DMS53 treated with DMSO at 0.1 percent for 48 hours (cell line): ENCODE results near the gene TGFBR3.

Experiments
- DNase-seq: peaks from one replicate; lab custom pipeline; 2025; ENCODE audit not compliant: unreplicated experiment; lab: John Stamatoyannopoulos, UW

Gene TGFBR3

GRCh38 chr1:91803847-91804545 is 82.0 kb downstream of the TGFBR3 start:
- no peak for DNase-seq

- no peak for DNase-seq
Observed at GRCh38 chr1:91803123-91803522, 82.8 kb downstream of the TGFBR3 start.

- DNase-seq: no peak
Observed at GRCh38 chr1:91801496-91802115, 84.3 kb downstream of the TGFBR3 start.

GRCh38 chr1:91799863-91800262 is 86.1 kb downstream of the TGFBR3 start:
- DNase-seq: no peak

- no peak for DNase-seq
Observed at GRCh38 chr1:91799159-91799558, 86.8 kb downstream of the TGFBR3 start.

- no peak for DNase-seq
Observed at GRCh38 chr1:91798740-91799139, 87.2 kb downstream of the TGFBR3 start.

GRCh38 chr1:91798241-91798648 is 87.7 kb downstream of the TGFBR3 start:
- no peak for DNase-seq

GRCh38 chr1:91797164-91797563 is 88.8 kb downstream of the TGFBR3 start:
- DNase-seq: no peak

GRCh38 chr1:91796390-91796654 is 89.6 kb downstream of the TGFBR3 start:
- no peak for DNase-seq

- DNase-seq: no peak
Observed at GRCh38 chr1:91795591-91796389, 90.2 kb downstream of the TGFBR3 start.

GRCh38 chr1:91793877-91794276 is 92.1 kb downstream of the TGFBR3 start:
- no peak for DNase-seq

GRCh38 chr1:91793189-91793588 is 92.8 kb downstream of the TGFBR3 start:
- no peak for DNase-seq

- DNase-seq: no peak
Observed at GRCh38 chr1:91792489-91793071, 93.4 kb downstream of the TGFBR3 start.

GRCh38 chr1:91791691-91792488 is 94.1 kb downstream of the TGFBR3 start:
- DNase-seq: no peak

GRCh38 chr1:91791103-91791502 is 94.8 kb downstream of the TGFBR3 start:
- no peak for DNase-seq

GRCh38 chr1:91790392-91790791 is 95.6 kb downstream of the TGFBR3 start:
- no peak for DNase-seq

- DNase-seq: no peak
Observed at GRCh38 chr1:91789273-91789997, 96.5 kb downstream of the TGFBR3 start.

- DNase-seq: no peak
Observed at GRCh38 chr1:91787919-91788318, 98.0 kb downstream of the TGFBR3 start.

GRCh38 chr1:91784616-91785015 is 101.3 kb downstream of the TGFBR3 start:
- DNase-seq: no peak

- no peak for DNase-seq
Observed at GRCh38 chr1:91784191-91784590, 101.8 kb downstream of the TGFBR3 start.
